C4-2B (cell line): ENCODE results near the gene PSRC1.

Experiments used
- CTCF ChIP-seq: fragments of 450-650 bp; conservative IDR thresholded peaks from 2 replicates; pipeline ENCODE4 v1.5.1; 2017; ENCODE audit warnings: mild to moderate bottlenecking
- ZFX ChIP-seq: fragments of 450-650 bp; IDR thresholded peaks from 2 replicates; pipeline ENCODE4 v1.6.1; 2017

GRCh38 chr1:109280862-109281261 is 2.1 kb downstream of the PSRC1 start:
- TF ChIP-seq CTCF = no peak
- TF ChIP-seq ZFX = no peak
